ENCODE results near the gene SLC7A8. TPM values are rescaled to one million over a fixed set of nuclear protein-coding genes. Genes with fewer than 3 reads are reported as not detected.
A peak's percentile ranks its signal among the peaks of the same experiment; 100 is the strongest.

SLC7A8 gene
- total RNA-seq, 6 donors from 2014 or later, result 30.4 to 58.2 (median 42.0) TPM

- Histone ChIP-seq H3K36me3 (peaks cover 2 to 10% (median 5%) of the 10 kb centered on the region in 4 donors), H3K9me3 (no peaks in the 10 kb centered on the region), H3K27ac (no peak overlapping the region), H3K4me3 (no peak overlapping the region), H3K27me3 (no peaks in the 10 kb centered on the region), H3K4me1 (peaks cover 0 to 5% (median 0%) of the 10 kb centered on the region in 4 donors)
- whole genome bisulfite sequencing, 2 donors, result 85 to 89% methylated on average over 16 of the region's 16 CpGs
- ATAC-seq (ENCODE audit: low FRiP score in 2 of 2) (no peak), DNase-seq (peak in 1 of 2 donors; percentile 63)
- no peak for TF ChIP-seq EP300 (IDR thresholded peaks at IDR 0.05)
Observed at GRCh38 chr14:23136566-23137133, 46.8 kb downstream of the SLC7A8 start.

GRCh38 chr14:23132970-23133369 is 50.5 kb downstream of the SLC7A8 start:
- peaks cover 0 to 15% (median 4%) of the 10 kb centered on the region in 4 donors for H3K36me3 ChIP-seq

GRCh38 chr14:23131482-23131881 is 52.0 kb downstream of the SLC7A8 start:
- DNase-seq, result no peak
- Histone ChIP-seq H3K4me3 (no peak overlapping the region), H3K4me1 (no peaks in the 10 kb centered on the region), H3K36me3 (peaks cover 0 to 24% (median 5%) of the 10 kb centered on the region in 4 donors), H3K9me3 (no peaks in the 10 kb centered on the region), H3K27me3 (no peaks in the 10 kb centered on the region), H3K27ac (no peak overlapping the region)
- no peak for TF ChIP-seq EP300 (IDR thresholded peaks at IDR 0.05)
- TF ChIP-seq CTCF (IDR thresholded peaks at IDR 0.05), result no peak
- TF ChIP-seq POLR2A (IDR thresholded peaks at IDR 0.05), result no peak
- TF ChIP-seq POLR2AphosphoS5 (IDR thresholded peaks at IDR 0.05), result no peak
- WGBS, 2 donors, result 70 to 76% methylated on average over 5 of the region's 5 CpGs
- ATAC-seq (ENCODE audit: low FRiP score in 2 of 2), result no peak

More at GRCh38 chr14:23132970-23133369, 50.5 kb downstream of the SLC7A8 start:
- ATAC-seq (ENCODE audit: low FRiP score in 2 of 2), result no peak
- Histone ChIP-seq H3K27me3 (no peaks in the 10 kb centered on the region), H3K9me3 (no peaks in the 10 kb centered on the region), H3K27ac (no peak overlapping the region), H3K4me1 (peaks cover 0 to 5% (median 0%) of the 10 kb centered on the region in 4 donors), H3K4me3 (no peak overlapping the region)
- no peak for DNase-seq
- 73 to 81% methylated on average over 8 of the region's 8 CpGs for WGBS, 2 donors
- TF ChIP-seq CTCF (IDR thresholded peaks at IDR 0.05), result no peak
- TF ChIP-seq EP300 (IDR thresholded peaks at IDR 0.05), result no peak
- no peak for TF ChIP-seq POLR2AphosphoS5 (IDR thresholded peaks at IDR 0.05)
- TF ChIP-seq POLR2A (IDR thresholded peaks at IDR 0.05), result no peak

- no peak overlapping the region for H3K4me3 ChIP-seq
- H3K27me3 ChIP-seq, result no peaks in the 10 kb centered on the region
- no peaks in the 10 kb centered on the region for H3K9me3 ChIP-seq
- 33 to 36% methylated on average over 3 of the region's 3 CpGs for WGBS, 2 donors
- no peak overlapping the region for H3K27ac ChIP-seq
- DNase-seq (peak in 1 of 2 donors; percentile 74), ATAC-seq (ENCODE audit: low FRiP score in 2 of 2) (no peak)
- TF ChIP-seq CTCF (IDR thresholded peaks at IDR 0.05), result no peak
- TF ChIP-seq POLR2A (IDR thresholded peaks at IDR 0.05), result no peak
- no peak for TF ChIP-seq EP300 (IDR thresholded peaks at IDR 0.05)
- no peak for TF ChIP-seq POLR2AphosphoS5 (IDR thresholded peaks at IDR 0.05)
- no peaks in the 10 kb centered on the region for H3K4me1 ChIP-seq
- peaks cover 0 to 27% (median 6%) of the 10 kb centered on the region in 4 donors for H3K36me3 ChIP-seq
Observed at GRCh38 chr14:23130871-23131270, 52.6 kb downstream of the SLC7A8 start.

GRCh38 chr14:23129759-23130316 is 53.6 kb downstream of the SLC7A8 start:
- 86 to 88% methylated on average over 7 of the region's 7 CpGs for WGBS, 2 donors
- no peaks in the 10 kb centered on the region for H3K4me1 ChIP-seq
- DNase-seq (no peak), ATAC-seq (ENCODE audit: low FRiP score in 2 of 2) (no peak)
- no peaks in the 10 kb centered on the region for H3K9me3 ChIP-seq
- H3K27me3 ChIP-seq, result no peaks in the 10 kb centered on the region
- H3K4me3 ChIP-seq, result no peak overlapping the region
- H3K36me3 ChIP-seq, result peaks cover 0 to 27% (median 6%) of the 10 kb centered on the region in 4 donors
- TF ChIP-seq EP300 (IDR thresholded peaks at IDR 0.05) (no peak), POLR2AphosphoS5 (IDR thresholded peaks at IDR 0.05) (no peak), CTCF (IDR thresholded peaks at IDR 0.05) (no peak)
- H3K27ac ChIP-seq, result no peak overlapping the region
